Ascending aorta (tissue), 2 donors: ENCODE measurements around the gene STEAP3. TPM values are rescaled to one million over a fixed set of nuclear protein-coding genes. Genes with fewer than 3 reads are reported as not detected.

Experiments used
- DNase-seq, 2 donors: peaks; one replicate each; pipeline ENCODE4 v3.0.0-alpha.2; 2019; ENCODE audit warnings: low spot score in 2 of 2
- H3K27ac ChIP-seq, 2 donors: fragments of 200-600 bp; sonication (generic); one replicate each; pipeline ENCODE4 v1.5.1; 2016 to 2017; ENCODE audit warnings: mild to moderate bottlenecking in 1 of 2
- H3K27me3 ChIP-seq: fragments of 200-600 bp; sonication (generic); one replicate; pipeline ENCODE4 v1.5.1; 2017
- H3K36me3 ChIP-seq, 2 donors: fragments of 200-600 bp; sonication (generic); one replicate each; pipeline ENCODE4 v1.5.1; 2016
- H3K4me1 ChIP-seq, 2 donors: fragments of 200-600 bp; sonication (generic); one replicate each; pipeline ENCODE4 v1.5.1; 2016 to 2017; ENCODE audit warnings: mild to moderate bottlenecking in 1 of 2
- H3K4me3 ChIP-seq, 2 donors: fragments of 200-600 bp; sonication (generic); one replicate each; pipeline ENCODE4 v1.5.1; 2016 to 2017; ENCODE audit warnings: mild to moderate bottlenecking in 1 of 2
- H3K9me3 ChIP-seq, 2 donors: fragments of 200-600 bp; sonication (generic); one replicate each; pipeline ENCODE4 v1.5.1; 2016
- intact Hi-C: fragments of 100-400 bp; cut with DNase I; formaldehyde crosslinking; loops from one replicate; pipeline ENCODE4 v1.15.1; 2023
- total RNA-seq: library from RNA; depleted of rRNA; stranded (reverse); fragments of >200 nt; gene quantifications from one replicate; pipeline ENCODE4 v1.1.0, GENCODE V29; 2016
- TF ChIP-seq, protein P1 (sequence below), 3 experiments: fragments of 200-600 bp in 2 of 3; fragments of 450-650 bp in 1 of 3; sonication (generic) in 2 of 3; IDR thresholded peaks; one replicate each; pipeline ENCODE4 v1.5.1; 2016 to 2019; ENCODE audit warnings: antibody characterized with exemption in 3 of 3, mild to moderate bottlenecking in 1 of 3, moderate library complexity in 1 of 3

The STEAP3 gene
- total RNA-seq, 1 donor from 2014 or later, result 34.5 TPM

DNA sequence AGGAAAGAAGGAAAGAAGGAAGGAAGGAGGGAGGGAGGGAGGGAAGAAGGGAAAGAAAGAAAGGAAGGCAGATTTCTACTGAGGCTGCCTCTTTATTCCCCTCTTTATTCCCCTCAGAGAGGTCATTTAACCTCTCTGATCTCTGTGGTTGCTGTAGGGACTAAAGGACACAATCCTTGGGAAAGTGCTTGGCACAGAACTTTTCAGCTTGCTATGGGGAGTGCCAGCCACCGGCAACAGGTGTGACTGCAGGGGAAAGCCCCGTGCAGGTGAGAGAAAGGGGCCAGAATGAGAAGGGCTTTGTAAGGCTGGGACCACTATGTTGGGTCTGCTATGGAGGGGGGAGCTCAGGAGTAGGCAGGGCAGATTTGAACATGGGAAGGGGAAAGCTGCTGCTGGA is 27.7 kb upstream of the STEAP3 start:
- TF ChIP-seq, protein P1, sequence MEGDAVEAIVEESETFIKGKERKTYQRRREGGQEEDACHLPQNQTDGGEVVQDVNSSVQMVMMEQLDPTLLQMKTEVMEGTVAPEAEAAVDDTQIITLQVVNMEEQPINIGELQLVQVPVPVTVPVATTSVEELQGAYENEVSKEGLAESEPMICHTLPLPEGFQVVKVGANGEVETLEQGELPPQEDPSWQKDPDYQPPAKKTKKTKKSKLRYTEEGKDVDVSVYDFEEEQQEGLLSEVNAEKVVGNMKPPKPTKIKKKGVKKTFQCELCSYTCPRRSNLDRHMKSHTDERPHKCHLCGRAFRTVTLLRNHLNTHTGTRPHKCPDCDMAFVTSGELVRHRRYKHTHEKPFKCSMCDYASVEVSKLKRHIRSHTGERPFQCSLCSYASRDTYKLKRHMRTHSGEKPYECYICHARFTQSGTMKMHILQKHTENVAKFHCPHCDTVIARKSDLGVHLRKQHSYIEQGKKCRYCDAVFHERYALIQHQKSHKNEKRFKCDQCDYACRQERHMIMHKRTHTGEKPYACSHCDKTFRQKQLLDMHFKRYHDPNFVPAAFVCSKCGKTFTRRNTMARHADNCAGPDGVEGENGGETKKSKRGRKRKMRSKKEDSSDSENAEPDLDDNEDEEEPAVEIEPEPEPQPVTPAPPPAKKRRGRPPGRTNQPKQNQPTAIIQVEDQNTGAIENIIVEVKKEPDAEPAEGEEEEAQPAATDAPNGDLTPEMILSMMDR (IDR thresholded peaks at IDR 0.05), result no peak
- no peak overlapping the region for H3K27ac ChIP-seq
- intact Hi-C loops, result no loop called here
- H3K9me3 ChIP-seq, result no peaks in the 10 kb centered on the region
- no peaks in the 10 kb centered on the region for H3K36me3 ChIP-seq
- no peaks in the 10 kb centered on the region for H3K27me3 ChIP-seq
- no peak for DNase-seq
- H3K4me1 ChIP-seq, result no peaks in the 10 kb centered on the region
- no peak overlapping the region for H3K4me3 ChIP-seq

DNA sequence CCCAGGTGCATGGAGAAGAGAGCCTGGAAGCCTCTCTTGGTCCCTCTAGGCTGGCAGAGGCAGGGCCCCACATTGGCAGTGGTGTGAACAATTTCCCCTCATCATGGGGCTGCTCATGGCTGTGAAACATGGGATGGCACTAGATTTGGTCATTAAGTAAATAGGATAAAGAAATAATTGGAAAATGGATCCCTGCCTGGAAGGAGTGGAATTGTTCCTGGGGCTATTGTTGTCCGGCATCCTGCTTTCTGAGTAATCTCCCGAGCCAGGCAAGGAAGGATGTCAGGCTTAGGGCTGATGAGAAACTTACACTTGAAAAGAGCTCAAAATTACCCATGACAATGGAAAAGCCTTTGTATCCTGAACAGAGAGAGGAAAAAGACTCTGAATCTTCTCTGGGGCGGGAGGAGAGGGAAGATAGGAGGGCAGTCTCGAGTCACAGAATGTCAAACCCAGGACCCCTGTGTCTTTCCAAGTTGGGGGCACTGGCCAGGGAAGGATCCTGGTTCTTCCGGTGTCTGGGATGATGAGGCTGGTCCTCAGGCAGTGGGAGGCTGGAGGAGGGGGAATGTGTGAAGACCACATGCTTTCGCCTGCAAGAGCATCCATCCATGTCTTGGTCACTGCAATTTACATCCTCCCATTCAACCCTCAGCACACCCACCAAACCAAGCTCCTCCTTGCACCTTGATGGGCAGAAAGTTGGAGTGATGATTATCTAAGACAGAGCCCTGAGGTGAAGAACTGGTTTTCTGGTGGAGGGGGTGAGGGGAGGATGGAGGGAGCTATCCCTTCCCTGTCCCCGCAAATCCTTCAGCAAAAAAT is 27.1 kb upstream of the STEAP3 start:
- no peak for DNase-seq
- TF ChIP-seq, protein P1 (IDR thresholded peaks at IDR 0.05), result no peak
- Histone ChIP-seq H3K4me1 (no peaks in the 10 kb centered on the region), H3K27me3 (no peaks in the 10 kb centered on the region), H3K9me3 (no peaks in the 10 kb centered on the region), H3K36me3 (no peaks in the 10 kb centered on the region), H3K4me3 (no peak overlapping the region), H3K27ac (no peak overlapping the region)
- intact Hi-C loops, result no loop called here

DNA sequence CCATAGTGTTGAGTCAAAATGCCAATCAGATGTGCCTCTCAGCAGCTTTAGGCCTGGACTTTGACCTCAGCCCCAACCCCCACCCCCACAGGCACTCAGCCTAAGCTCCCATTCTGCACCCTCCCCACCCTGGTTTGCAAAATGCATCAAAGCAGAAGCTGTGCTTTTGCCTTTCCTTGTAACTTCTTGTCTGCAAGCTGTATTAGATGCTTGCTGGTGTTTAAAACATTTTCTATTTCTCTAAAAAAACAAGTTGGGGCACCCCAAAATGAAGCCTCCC is 26.6 kb upstream of the STEAP3 start:
- TF ChIP-seq, protein P1 (IDR thresholded peaks at IDR 0.05), result no peak
- Histone ChIP-seq H3K4me1 (no peaks in the 10 kb centered on the region), H3K4me3 (no peak overlapping the region), H3K27ac (no peak overlapping the region), H3K9me3 (no peaks in the 10 kb centered on the region), H3K36me3 (no peaks in the 10 kb centered on the region), H3K27me3 (no peaks in the 10 kb centered on the region)
- DNase-seq, result no peak
- intact Hi-C loops, result no loop called here

DNA sequence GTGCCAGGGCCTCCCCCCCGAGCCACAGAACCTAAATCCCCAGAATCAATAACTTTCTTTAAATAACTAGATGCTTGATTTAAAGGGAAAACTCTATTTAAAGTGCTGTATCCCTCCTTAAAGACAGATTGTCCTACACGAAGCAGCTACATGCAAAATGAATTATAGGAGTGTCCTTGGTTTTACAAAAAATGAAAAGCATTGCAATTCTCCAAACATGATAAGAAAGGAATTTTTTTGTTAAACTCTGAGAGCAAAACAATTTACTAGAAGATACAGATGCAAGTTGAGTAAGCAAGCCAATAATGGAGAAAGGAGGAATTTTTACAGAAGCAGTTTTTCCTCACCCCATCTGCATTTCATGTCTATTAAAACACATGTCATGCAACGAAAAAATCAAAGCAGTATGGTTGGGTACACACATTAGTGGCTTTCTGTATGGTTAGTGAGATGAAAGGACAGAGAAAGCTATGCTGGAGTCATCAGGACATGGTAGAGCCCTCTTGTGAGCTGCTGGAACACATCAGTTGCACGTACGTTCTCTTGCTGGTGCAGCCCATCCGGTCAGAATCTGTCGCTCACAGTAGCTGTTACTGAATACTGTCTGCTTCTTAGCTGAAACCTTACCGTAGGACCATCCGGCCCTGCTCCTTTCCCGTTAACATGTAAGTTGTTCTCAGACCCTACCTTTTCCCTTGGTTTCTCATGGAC is 25.9 kb upstream of the STEAP3 start:
- Histone ChIP-seq H3K27me3 (no peaks in the 10 kb centered on the region), H3K4me3 (no peak overlapping the region), H3K27ac (no peak overlapping the region), H3K36me3 (no peaks in the 10 kb centered on the region), H3K9me3 (no peaks in the 10 kb centered on the region), H3K4me1 (no peaks in the 10 kb centered on the region)
- TF ChIP-seq, protein P1 (IDR thresholded peaks at IDR 0.05), result no peak
- no peak for DNase-seq
- intact Hi-C loops, result no loop called here

DNA sequence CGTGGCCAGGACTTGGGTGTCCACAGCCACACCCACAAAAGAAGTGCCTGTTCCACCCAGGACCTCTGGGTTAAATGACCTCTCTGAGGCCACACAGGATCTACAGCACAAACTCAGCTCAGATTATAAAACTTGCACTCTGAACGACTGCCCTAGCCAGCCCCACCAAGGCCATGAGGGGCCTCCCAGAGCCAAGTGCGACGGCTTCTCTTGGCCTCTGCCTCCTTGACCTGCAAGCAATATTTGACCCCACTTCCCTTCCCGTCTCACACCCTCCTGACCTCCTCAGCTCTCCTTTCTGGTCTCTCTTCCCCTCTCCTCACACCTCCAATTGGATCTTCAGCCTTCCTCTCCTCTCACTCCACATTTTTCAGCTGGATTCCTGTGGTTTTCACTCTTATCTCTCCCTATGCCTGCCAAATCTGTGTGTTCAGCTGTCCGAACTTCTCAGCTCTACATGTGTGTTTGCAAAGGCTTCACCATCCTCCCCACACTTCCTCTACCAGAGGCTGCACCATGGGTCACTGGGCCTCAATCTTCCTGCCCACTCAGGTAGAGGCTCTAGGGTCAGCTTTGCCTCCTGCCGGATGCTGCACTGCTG is 25.3 kb upstream of the STEAP3 start:
- intact Hi-C loops, result no loop called here
- Histone ChIP-seq H3K27me3 (no peaks in the 10 kb centered on the region), H3K4me1 (no peaks in the 10 kb centered on the region), H3K9me3 (no peaks in the 10 kb centered on the region), H3K4me3 (no peak overlapping the region), H3K36me3 (no peaks in the 10 kb centered on the region), H3K27ac (no peak overlapping the region)
- TF ChIP-seq, protein P1 (IDR thresholded peaks at IDR 0.05), result no peak
- no peak for DNase-seq
